SK-N-SH (cell line): ENCODE data around the gene BRCA1. TPM values are rescaled to one million over a fixed set of nuclear protein-coding genes. Genes with fewer than 3 reads are reported as not detected.
A peak's percentile ranks its signal among the peaks of the same experiment; 100 is the strongest.

Experiments used
- CTCF ChIA-PET: fragments of 300-600, 350-600 bp; formaldehyde crosslinking; extraction: SDS; loops from one replicate; lab custom pipeline; 2021; lab: Yijun Ruan, JAX
- POLR2A ChIA-PET: fragments of 350-600 bp; sonication (Branson Sonifier 250); formaldehyde crosslinking; extraction: SDS; loops from one replicate; lab custom pipeline; 2020; ENCODE audit warnings: antibody characterized with exemption, inconsistent platforms; lab: Yijun Ruan, JAX
- DNase-seq: peaks from one replicate; pipeline ENCODE4 v3.0.0; 2012
- H2AFZ ChIP-seq: fragments of 200-600 bp; sonication (generic); 2 replicates; pipeline ENCODE4 v1.8.1; 2016; ENCODE audit warnings: antibody characterized with exemption, mild to moderate bottlenecking, low read depth
- H3F3A ChIP-seq: fragments of 200-600 bp; sonication (generic); replicated peaks from 2 replicates; pipeline ENCODE3; 2016; ENCODE audit warnings: antibody characterized with exemption, mild to moderate bottlenecking; ENCODE audit not compliant: insufficient read depth
- H3K27ac ChIP-seq, 2 experiments: fragments of 200-500 bp in 1 of 2; fragments of 200-600 bp in 1 of 2; sonication (Bioruptor generic) in 1 of 2; sonication (generic), shearing (Covaris generic) in 1 of 2; 2 replicates each; pipeline versions ENCODE4 v1.5.1 to v1.6.1; 2014 to 2016; ENCODE audit warnings: low read depth in 2 of 2, inconsistent platforms in 1 of 2, low read length in 1 of 2, mild to moderate bottlenecking in 1 of 2, mixed read lengths in 1 of 2
- H3K27me3 ChIP-seq: fragments of 200-600 bp; sonication (generic), shearing (Covaris generic); 2 replicates; pipeline ENCODE4 v1.6.1; 2016; ENCODE audit warnings: mixed run types; ENCODE audit not compliant: insufficient read depth
- H3K36me3 ChIP-seq, 2 experiments: fragments of 200-500 bp in 1 of 2; fragments of 200-600 bp in 1 of 2; sonication (Bioruptor generic) in 1 of 2; sonication (generic) in 1 of 2; replicated peaks in 1 of 2; 2 replicates each; pipeline versions ENCODE3 to v1.5.1; 2014 to 2016; ENCODE audit warnings: low read length in 1 of 2, mild to moderate bottlenecking in 1 of 2; ENCODE audit not compliant: insufficient read depth in 2 of 2, control insufficient read depth in 1 of 2
- H3K4me1 ChIP-seq, 2 experiments: fragments of 200-500 bp in 1 of 2; fragments of 200-600 bp in 1 of 2; sonication (Bioruptor generic) in 1 of 2; sonication (generic), shearing (Covaris generic) in 1 of 2; 2 replicates each; pipeline versions ENCODE4 v1.5.1 to v1.6.1; 2014 to 2016; ENCODE audit warnings: low read depth in 1 of 2, low read length in 1 of 2, mixed run types in 1 of 2; ENCODE audit not compliant: insufficient read depth in 2 of 2, control insufficient read depth in 1 of 2
- H3K4me2 ChIP-seq: fragments of 200-600 bp; sonication (generic), shearing (Covaris generic); 2 replicates; pipeline ENCODE4 v1.6.1; 2017; ENCODE audit warnings: mixed run types
- H3K4me3 ChIP-seq, 2 experiments: fragments of 200-500 bp in 1 of 2; fragments of 200-600 bp in 1 of 2; sonication (Bioruptor generic) in 1 of 2; sonication (generic), shearing (Covaris generic) in 1 of 2; 2 replicates each; pipeline versions ENCODE4 v1.5.1 to v1.8.1; 2014 to 2016; ENCODE audit warnings: low read depth in 2 of 2, inconsistent platforms in 1 of 2, low read length in 1 of 2, mild to moderate bottlenecking in 1 of 2, mixed read lengths in 1 of 2, moderate library complexity in 1 of 2
- H3K79me2 ChIP-seq: fragments of 200-600 bp; sonication (generic); 2 replicates; pipeline ENCODE4 v1.8.1; 2017; ENCODE audit warnings: mild to moderate bottlenecking; ENCODE audit not compliant: insufficient read depth
- H3K9ac ChIP-seq: fragments of 200-600 bp; sonication (generic); 2 replicates; pipeline ENCODE4 v1.6.1; 2017; ENCODE audit warnings: mixed run types
- H3K9me2 ChIP-seq: fragments of 200-600 bp; sonication (generic); 2 replicates; pipeline ENCODE4 v1.6.1; 2017; ENCODE audit warnings: mixed run types
- H3K9me3 ChIP-seq: fragments of 200-600 bp; sonication (generic); 2 replicates; pipeline ENCODE4 v1.6.1; 2017; ENCODE audit warnings: mixed run types, mild to moderate bottlenecking, moderate library complexity
- H4K20me1 ChIP-seq: fragments of 200-600 bp; sonication (generic); 2 replicates; pipeline ENCODE4 v1.6.1; 2017; ENCODE audit warnings: mild to moderate bottlenecking, mixed run types; ENCODE audit not compliant: insufficient read depth
- ELF1 ChIP-seq: IDR thresholded peaks from 2 replicates; pipeline ENCODE4 v1.4.0; 2012
- EP300 ChIP-seq, 2 experiments: IDR thresholded peaks; 2 replicates each; pipeline versions ENCODE4 v1.4.0 to v1.6.1; 2012; ENCODE audit warnings: borderline replicate concordance in 1 of 2, low read depth in 1 of 2, low read length in 1 of 2
- FOSL2 ChIP-seq: IDR thresholded peaks from 2 replicates; pipeline ENCODE4 v1.4.0; 2012; ENCODE audit warnings: low read depth, mild to moderate bottlenecking, moderate library complexity, borderline replicate concordance
- GABPA ChIP-seq: IDR thresholded peaks from 2 replicates; pipeline ENCODE4 v1.4.0; 2012; ENCODE audit warnings: low read depth, mild to moderate bottlenecking
- JUND ChIP-seq: IDR thresholded peaks from 2 replicates; pipeline ENCODE4 v1.4.0; 2012
- MEF2A ChIP-seq: IDR thresholded peaks from 2 replicates; pipeline ENCODE4 v1.4.0; 2012; ENCODE audit warnings: low read depth, borderline replicate concordance
- MXI1 ChIP-seq: IDR thresholded peaks from 2 replicates; pipeline ENCODE4 v1.6.1; 2012; ENCODE audit warnings: mild to moderate bottlenecking, low read depth, low read length, improper control_type of control experiment
- NFIC ChIP-seq: IDR thresholded peaks from 2 replicates; pipeline ENCODE4 v1.4.0; 2012; ENCODE audit warnings: borderline replicate concordance
- RCOR1 ChIP-seq: fragments of 150-350 bp; IDR thresholded peaks from 2 replicates; pipeline ENCODE4 v1.6.1; 2017; ENCODE audit warnings: antibody characterized with exemption, low read length
- SIN3A ChIP-seq: IDR thresholded peaks from 2 replicates; pipeline ENCODE4 v1.6.1; 2012; ENCODE audit warnings: low read depth, mild to moderate bottlenecking, low read length, moderate library complexity, borderline replicate concordance
- SMC3 ChIP-seq: IDR thresholded peaks from 2 replicates; pipeline ENCODE4 v1.6.1; 2012; ENCODE audit warnings: low read depth, low read length, improper control_type of control experiment
- TCF12 ChIP-seq: IDR thresholded peaks from 2 replicates; pipeline ENCODE4 v1.4.0; 2012
- TEAD4 ChIP-seq: IDR thresholded peaks from 2 replicates; pipeline ENCODE4 v1.4.0; 2012; ENCODE audit warnings: mild to moderate bottlenecking, borderline replicate concordance; ENCODE audit not compliant: insufficient read depth
- WGBS: methylation state at CpG from one replicate; pipeline ENCODE4 v1.1.6; 2017; ENCODE audit warnings: low lambda C conversion rate; 5-methylcytosine and 5-hydroxymethylcytosine counted together
- polyA plus RNA-seq, 3 experiments: library from polyadenylated mRNA; depleted of rRNA; stranded (reverse); fragments of >200 nt; gene quantifications; 2 replicates each; pipeline ENCODE4 v1.2.3, GENCODE V29; 2012
- TF ChIP-seq, protein P1 (sequence below): IDR thresholded peaks from 2 replicates; pipeline ENCODE4 v1.4.0; 2012; ENCODE audit warnings: low read depth, borderline replicate concordance
- TF ChIP-seq, protein P2 (sequence below): fragments of 200-600 bp; sonication (generic); IDR thresholded peaks from 2 replicates; pipeline ENCODE4 v1.6.1; 2017; ENCODE audit warnings: antibody characterized with exemption, mild to moderate bottlenecking, moderate library complexity
- TF ChIP-seq, protein P3 (sequence below): fragments of 150-350 bp; IDR thresholded peaks from 2 replicates; pipeline ENCODE4 v1.6.1; 2017; ENCODE audit warnings: antibody characterized with exemption, low read length, low read depth, borderline replicate concordance
- TF ChIP-seq, protein P4 (sequence below): IDR thresholded peaks from 2 replicates; pipeline ENCODE4; 2012
- TF ChIP-seq, protein P5 (sequence below): IDR thresholded peaks from 2 replicates; pipeline ENCODE4 v1.4.0; 2012; ENCODE audit warnings: low read depth

The BRCA1 gene
- polyA plus RNA-seq, 1 of the 3 experiments (the other 2 are of a cell fraction) = 11.2 TPM

DNA sequence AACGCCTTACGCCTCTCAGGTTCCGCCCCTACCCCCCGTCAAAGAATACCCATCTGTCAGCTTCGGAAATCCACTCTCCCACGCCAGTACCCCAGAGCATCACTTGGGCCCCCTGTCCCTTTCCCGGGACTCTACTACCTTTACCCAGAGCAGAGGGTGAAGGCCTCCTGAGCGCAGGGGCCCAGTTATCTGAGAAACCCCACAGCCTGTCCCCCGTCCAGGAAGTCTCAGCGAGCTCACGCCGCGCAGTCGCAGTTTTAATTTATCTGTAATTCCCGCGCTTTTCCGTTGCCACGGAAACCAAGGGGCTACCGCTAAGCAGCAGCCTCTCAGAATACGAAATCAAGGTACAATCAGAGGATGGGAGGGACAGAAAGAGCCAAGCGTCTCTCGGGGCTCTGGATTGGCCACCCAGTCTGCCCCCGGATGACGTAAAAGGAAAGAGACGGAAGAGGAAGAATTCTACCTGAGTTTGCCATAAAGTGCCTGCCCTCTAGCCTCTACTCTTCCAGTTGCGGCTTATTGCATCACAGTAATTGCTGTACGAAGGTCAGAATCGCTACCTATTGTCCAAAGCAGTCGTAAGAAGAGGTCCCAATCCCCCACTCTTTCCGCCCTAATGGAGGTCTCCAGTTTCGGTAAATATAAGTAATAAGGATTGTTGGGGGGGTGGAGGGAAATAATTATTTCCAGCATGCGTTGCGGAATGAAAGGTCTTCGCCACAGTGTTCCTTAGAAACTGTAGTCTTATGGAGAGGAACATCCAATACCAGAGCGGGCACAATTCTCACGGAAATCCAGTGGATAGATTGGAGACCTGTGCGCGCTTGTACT, at the start of gene BRCA1 (continued):
- TF ChIP-seq SMC3 (no peak), FOSL2 (no peak), RCOR1 (no peak), MEF2A (no peak), ELF1 (peak; percentile 98), NFIC (no peak), TCF12 (no peak)
- TF ChIP-seq, protein P1, sequence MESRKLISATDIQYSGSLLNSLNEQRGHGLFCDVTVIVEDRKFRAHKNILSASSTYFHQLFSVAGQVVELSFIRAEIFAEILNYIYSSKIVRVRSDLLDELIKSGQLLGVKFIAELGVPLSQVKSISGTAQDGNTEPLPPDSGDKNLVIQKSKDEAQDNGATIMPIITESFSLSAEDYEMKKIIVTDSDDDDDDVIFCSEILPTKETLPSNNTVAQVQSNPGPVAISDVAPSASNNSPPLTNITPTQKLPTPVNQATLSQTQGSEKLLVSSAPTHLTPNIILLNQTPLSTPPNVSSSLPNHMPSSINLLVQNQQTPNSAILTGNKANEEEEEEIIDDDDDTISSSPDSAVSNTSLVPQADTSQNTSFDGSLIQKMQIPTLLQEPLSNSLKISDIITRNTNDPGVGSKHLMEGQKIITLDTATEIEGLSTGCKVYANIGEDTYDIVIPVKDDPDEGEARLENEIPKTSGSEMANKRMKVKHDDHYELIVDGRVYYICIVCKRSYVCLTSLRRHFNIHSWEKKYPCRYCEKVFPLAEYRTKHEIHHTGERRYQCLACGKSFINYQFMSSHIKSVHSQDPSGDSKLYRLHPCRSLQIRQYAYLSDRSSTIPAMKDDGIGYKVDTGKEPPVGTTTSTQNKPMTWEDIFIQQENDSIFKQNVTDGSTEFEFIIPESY = no peak
- TF ChIP-seq, protein P2, sequence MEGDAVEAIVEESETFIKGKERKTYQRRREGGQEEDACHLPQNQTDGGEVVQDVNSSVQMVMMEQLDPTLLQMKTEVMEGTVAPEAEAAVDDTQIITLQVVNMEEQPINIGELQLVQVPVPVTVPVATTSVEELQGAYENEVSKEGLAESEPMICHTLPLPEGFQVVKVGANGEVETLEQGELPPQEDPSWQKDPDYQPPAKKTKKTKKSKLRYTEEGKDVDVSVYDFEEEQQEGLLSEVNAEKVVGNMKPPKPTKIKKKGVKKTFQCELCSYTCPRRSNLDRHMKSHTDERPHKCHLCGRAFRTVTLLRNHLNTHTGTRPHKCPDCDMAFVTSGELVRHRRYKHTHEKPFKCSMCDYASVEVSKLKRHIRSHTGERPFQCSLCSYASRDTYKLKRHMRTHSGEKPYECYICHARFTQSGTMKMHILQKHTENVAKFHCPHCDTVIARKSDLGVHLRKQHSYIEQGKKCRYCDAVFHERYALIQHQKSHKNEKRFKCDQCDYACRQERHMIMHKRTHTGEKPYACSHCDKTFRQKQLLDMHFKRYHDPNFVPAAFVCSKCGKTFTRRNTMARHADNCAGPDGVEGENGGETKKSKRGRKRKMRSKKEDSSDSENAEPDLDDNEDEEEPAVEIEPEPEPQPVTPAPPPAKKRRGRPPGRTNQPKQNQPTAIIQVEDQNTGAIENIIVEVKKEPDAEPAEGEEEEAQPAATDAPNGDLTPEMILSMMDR = no peak

DNA sequence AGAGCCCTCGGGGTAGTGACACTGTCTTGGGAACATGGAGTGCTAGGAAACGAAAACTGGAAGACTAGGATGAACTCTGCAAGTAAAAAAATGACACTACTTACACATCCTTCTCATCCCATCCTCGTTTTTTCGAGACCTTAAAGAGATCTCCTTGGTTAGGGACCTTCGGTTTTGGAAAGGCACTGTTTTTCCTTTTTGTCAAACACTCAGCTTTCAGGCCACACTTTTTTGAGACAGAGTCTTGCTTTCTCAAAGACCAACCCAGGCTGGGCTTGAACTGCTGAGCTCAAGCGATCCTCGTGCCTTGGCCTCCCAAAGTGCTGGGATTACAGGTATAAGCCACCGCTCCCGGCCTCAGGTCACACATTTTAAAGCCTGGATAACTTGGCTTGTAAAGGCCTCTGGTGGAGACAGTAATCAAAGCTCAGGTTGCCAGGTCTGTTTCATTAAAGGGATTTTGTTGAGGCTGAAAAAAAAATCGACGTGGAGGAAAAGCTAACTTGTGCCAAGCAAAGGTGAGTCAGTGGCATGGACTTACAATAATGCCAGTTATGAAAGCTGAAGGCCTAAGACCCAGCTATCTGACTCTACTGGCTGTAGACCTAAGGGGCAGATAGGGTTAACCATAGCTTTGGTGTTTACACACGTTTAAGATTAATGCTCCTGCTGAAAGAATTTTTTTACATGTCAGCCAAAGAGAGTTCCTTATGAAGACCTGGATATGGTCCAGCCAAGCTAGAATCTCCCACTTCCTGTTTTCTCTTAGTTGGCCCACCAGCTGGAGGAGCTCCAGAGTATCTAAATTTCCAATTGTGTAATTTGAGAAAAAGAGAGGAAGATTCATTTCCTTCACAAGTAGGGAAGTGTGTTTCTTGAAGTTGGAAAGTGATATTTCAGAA, 46.7 kb upstream of the BRCA1 start:
- TF ChIP-seq ELF1 (peak; percentile 80), TCF12 (peak; percentile 41), GABPA (no peak), JUND (peak; percentile 61), MXI1 (no peak), NFIC (peak; percentile 78), SMC3 (peak; percentile 11; the same call in 1 of the 2 replicates), TEAD4 (peak; percentile 79; the same call in 1 of the 2 replicates), EP300 (IDR thresholded peaks at IDR 0.05; ENCODE audit: borderline replicate concordance in 1 of 2, low read depth in 1 of 2, low read length in 1 of 2) (peak in 1 of 2 experiments; percentile 33; a peak in 1 of 4 replicates), SIN3A (peak; percentile 78; the same call in 1 of the 2 replicates), FOSL2 (peak; percentile 77)
- TF ChIP-seq, protein P3, sequence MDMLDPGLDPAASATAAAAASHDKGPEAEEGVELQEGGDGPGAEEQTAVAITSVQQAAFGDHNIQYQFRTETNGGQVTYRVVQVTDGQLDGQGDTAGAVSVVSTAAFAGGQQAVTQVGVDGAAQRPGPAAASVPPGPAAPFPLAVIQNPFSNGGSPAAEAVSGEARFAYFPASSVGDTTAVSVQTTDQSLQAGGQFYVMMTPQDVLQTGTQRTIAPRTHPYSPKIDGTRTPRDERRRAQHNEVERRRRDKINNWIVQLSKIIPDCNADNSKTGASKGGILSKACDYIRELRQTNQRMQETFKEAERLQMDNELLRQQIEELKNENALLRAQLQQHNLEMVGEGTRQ = no peak
- TF ChIP-seq, protein P4, sequence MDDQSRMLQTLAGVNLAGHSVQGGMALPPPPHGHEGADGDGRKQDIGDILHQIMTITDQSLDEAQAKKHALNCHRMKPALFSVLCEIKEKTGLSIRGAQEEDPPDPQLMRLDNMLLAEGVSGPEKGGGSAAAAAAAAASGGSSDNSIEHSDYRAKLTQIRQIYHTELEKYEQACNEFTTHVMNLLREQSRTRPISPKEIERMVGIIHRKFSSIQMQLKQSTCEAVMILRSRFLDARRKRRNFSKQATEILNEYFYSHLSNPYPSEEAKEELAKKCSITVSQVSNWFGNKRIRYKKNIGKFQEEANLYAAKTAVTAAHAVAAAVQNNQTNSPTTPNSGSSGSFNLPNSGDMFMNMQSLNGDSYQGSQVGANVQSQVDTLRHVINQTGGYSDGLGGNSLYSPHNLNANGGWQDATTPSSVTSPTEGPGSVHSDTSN = peak; percentile 78
- TF ChIP-seq, protein P5, sequence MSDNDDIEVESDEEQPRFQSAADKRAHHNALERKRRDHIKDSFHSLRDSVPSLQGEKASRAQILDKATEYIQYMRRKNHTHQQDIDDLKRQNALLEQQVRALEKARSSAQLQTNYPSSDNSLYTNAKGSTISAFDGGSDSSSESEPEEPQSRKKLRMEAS = peak; percentile 62; the same call in 1 of the 2 replicates
- TF ChIP-seq, protein P2 = peak; percentile 56
- H4K20me1 ChIP-seq = 0 out of 2 replicates have a peak, but pooled peaks cover 4% of the 10 kb centered on the region
- CTCF ChIA-PET = interaction anchor here (1.1 to 1.8 kb wide), 5 partner anchors 14 to 348 kb away, joined by 3 to 9 read pairs (median 3); partner anchors contain the start of genes BECN1 and RPL27
- H3K4me2 ChIP-seq = peak overlapping the region; percentile 90
- DNase-seq = no peak
- peaks cover 76% of the 10 kb centered on the region for H3K79me2 ChIP-seq
- no peaks in the 10 kb centered on the region for H3K27me3 ChIP-seq
- H3K27ac ChIP-seq = peak overlapping the region; percentile 96 to 97
- peaks cover 12 to 14% of the 10 kb centered on the region in 2 experiments for H3K36me3 ChIP-seq
- no peaks in the 10 kb centered on the region for H3K9me3 ChIP-seq
- H3F3A ChIP-seq = peaks cover 40% of the 10 kb centered on the region
- WGBS = 5% methylated on average over 12 of the region's 12 CpGs
- H3K9ac ChIP-seq = peak overlapping the region; percentile 89
- H3K4me1 ChIP-seq = peaks cover 0 to 4% of the 10 kb centered on the region in 2 experiments; a peak in 2 of 4 replicates
- POLR2A ChIA-PET = interaction anchor here (0.6 to 2.2 kb wide), 5 partner anchors 40 to 288 kb away, joined by 3 to 16 read pairs (median 8); partner anchors contain the start of genes RND2 and TMEM106A
- no peak overlapping the region for H2AFZ ChIP-seq
- H3K9me2 ChIP-seq = no peaks in the 10 kb centered on the region
- H3K4me3 ChIP-seq = peak overlapping the region; percentile 78 to 89
